NCI-H524 treated with DMSO at 0.1 percent for 48 hours (cell line): ENCODE results near the gene RAB33A.

Experiments used
- DNase-seq: peaks from one replicate; lab custom pipeline; 2025; lab: John Stamatoyannopoulos, UW

Gene RAB33A

GRCh38 chrX:130171446-130172126 lies at the start of gene RAB33A:
Gene RAB33A (plus strand): TSS chrX:130171962. CDS start chrX:130172063, 101 bp downstream.
- DNase-seq, result no peak

DNA sequence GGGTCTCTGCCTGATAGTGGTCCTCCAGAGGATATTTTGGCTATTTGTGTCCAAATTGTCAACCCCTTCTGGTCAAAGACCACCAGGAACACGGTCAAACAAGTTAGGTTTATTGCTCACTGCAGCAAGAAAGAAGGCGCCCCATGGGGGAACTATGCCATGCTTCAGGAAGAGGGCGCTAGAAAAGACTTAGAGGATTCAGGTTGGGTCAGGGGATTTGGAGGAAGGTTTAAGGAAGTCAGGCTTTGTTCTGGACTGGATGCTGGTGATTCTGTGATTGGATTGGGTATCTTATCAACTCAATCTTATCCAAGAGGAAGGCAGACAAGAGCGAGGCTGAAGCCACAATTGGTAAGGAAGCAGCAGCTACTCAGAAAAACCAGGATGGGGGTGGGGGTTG lies 47.2 kb upstream of the RAB33A start:
- DNase-seq, result no peak

DNA sequence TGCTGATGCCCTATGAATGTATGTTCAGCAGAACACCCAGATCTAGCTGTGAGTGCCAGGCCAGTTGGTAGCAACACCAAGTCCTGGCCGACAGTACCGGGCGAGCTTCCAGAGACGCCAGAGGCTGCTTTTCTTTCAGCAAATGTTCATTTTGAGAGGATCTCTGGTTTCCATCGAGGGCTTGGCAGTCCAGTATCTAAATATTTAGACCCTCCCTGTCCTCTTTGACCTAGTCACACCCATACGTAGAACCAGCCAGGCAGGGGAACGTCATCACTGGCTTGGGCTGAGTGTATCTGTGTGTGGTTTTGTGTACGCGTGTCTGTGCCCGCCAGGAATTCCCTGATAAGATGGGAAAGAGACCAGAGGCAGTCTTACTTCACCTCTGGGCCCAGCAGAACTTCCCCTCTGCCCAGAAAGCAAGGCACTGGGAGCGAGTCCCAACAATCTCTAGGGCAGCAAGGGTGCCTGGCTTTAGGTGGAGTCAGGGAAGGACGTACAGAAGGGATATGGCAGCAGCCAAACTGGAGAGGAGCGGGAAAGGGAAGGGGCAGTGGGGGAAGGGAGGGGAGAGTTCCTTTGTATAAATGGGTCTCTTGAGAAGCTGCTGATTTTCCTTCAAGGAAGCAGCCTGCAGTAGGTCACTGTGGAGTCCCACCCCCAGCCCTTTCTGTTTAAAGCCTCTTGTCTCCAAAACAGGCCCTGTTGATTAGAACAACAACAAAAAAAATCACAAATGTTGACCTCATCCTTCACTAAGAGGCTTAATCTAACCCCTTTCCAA lies 46.5 kb upstream of the RAB33A start:
- no peak for DNase-seq

DNA sequence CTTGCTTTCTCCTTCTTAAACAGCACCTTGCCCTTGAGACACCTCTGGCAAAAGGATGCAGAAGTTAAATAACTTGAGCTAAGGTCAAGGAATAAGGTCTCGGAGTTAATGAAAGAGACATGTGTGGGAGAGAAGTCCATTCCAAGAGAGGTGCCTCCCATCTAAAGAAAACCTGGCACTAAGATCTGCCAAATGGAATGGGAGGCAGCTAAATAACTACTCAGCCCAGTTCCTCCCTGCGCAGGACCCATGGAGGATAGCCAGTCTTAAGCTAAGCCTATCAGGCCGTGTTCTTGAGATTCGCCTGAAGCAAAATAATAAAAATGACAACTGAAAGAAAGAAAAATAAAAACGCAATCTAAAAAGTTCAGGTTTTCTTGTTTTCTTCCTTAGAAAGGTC lies 40.8 kb upstream of the RAB33A start:
- DNase-seq, result no peak

DNA sequence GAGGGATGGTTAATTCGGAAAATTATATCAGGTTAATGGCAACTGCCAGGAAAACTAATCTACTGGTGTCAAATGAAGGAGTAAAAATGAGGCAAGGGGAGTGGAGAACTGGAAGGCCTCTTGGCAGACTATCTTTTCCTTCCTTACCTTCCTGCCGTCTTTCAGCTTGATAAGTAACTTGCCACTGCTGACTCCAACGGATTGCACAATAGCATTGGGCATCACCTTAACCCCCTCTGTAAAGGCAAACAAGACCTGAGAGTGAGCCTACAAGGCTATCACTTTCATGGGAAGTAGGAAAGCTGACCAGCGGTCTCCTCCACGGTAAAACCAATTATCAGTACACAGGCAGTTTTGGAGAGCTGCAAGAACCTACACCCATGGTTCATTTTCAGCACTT lies 35.3 kb upstream of the RAB33A start:
- DNase-seq, result no peak

DNA sequence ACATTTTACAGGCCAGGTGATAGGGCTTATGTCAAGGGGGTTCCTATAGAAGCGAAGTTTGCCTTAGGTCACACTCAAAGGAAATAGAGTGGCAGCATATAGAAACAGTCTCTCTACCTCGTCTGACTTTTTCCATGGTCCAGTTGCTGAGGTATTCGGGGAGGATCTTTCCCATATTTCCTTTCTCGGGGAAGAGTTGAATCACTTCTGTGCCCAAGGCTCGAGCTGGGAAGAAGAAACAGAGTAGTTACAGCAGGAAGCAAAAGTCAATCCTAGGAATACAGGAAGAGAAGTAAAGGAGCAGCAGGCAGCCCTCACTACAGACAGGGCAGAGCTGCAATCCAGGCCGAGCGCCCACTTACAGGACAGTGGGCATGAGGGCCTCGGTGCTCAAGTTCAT lies 34.8 kb upstream of the RAB33A start:
- no peak for DNase-seq

GRCh38 chrX:130139474-130140201 lies 32.1 kb upstream of the RAB33A start:
- DNase-seq, result no peak

DNA sequence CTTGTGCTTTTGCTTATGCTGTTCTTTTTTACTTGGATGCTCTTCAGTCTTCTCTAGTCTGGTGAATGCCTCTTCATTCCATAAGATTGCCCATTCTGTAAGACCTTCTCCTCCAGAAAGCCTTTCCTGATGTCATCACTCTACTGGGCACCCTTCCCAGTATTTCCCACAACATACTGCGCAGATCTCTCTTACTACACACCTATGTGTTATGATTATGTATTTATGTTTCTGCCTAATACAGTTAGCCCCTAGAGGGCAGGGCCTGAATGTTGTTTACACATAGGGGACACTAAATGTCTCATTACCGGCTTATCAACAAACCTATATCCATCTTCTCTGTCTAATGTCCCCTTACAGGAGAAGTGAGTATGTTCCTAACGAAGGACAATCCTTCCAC lies 27.3 kb upstream of the RAB33A start:
- peak; percentile 1 for DNase-seq

DNA sequence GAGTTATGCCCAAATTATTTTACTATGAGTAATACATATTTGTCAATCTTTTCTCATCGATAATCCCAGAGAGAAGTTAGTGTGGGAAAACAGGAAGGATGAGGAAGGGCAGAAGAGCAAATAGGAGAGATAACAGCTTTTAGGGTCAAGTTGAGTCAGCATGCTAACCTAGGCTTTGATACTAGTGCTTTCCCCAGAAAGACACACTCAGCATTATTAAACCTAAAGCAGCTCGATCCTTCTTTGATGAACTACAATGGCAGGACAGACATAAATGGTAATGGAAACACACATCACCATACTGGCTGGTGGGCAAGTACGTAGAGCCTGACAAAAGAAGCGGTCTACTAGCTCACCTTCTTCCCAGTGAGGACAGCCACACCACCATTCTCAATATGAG lies 26.6 kb upstream of the RAB33A start:
- DNase-seq, result no peak

DNA sequence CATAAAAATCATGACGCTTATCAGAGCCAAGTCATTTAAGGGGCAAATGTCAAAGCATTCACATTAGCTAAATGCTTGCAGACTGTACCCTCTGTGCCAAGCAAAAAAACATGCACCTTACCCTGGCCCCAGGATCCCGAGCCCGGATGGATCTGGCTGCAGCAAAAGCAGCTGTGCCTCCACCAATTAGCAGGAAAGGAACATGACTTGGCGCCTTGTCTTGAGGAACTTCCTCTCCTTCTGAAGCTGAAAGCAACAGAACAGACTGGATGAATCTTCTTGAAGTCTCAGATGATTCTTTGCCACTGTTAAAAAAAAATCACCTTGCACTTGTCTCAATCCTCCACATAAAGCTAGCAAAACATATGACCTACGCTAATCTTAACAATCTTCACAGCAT lies 24.1 kb upstream of the RAB33A start:
- no peak for DNase-seq

GRCh38 chrX:130155564-130155963 lies 16.2 kb upstream of the RAB33A start:
- no peak for DNase-seq

DNA sequence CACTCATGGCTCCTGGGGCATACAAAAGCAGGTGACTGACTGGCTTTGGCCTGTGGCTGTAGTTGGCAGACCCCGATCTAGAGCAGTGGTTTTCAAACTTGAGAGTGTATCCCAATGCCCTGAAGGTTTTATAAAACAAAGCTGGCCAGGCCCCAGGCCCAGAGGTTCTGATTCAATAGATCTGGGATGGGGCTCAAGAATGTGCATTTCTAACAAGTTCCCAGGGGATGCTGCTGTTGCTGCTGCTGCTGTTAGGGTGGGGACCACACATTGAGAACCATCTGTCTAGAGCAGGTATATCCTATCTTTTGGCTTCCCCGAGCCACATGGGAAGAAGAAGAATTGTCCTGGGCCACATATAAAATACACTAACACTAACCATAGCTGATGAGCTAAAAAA lies 13.5 kb upstream of the RAB33A start:
- no peak for DNase-seq

DNA sequence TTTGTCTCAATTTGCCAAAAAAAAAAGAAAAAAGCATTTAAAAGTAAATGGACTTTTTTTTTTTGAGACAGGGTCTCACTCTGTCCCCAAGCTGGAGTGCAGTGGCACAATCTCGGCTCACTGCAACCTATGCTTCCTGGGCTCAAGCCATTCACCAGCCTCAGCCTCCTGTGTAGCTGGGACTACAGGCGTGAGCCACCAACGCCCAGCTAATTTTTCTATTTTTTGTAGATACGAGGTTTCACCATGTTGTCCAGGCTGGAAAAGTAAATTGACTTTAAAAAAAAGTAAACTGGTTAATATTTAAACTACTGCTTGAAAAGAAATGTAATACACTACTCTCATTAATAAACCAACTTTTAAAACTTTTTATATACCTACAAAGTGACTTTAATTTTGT lies 12.0 kb upstream of the RAB33A start:
- DNase-seq, result no peak

DNA sequence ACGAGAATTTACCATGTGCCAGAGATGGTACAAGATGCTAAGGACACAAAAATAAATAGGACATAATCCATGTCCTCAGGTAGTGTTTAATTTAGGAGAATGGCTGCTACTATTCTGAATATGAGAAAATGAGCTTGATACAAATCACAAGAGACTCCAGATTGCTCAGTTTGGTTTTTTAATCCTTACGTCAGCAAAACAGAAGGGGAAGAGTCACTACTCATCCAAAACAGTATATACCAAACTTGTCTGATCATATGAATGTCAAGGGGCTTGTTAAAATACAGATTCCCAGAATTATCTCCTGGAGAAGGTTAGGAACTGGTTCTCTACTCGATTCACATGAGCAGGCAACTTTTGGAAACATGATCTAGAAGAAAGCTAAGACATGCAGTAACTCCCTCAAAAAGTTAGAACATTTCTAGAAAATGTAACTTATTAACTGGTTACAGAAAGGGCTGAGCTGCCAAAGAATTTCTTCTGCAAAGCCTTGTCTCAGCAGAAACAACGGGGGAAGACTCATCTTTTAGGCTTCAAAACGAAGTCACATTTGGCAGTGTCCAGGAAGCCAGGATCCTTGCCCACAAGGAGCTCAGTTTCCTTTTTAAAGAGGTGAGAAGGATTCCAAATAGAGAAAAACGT lies 9.5 kb upstream of the RAB33A start:
- no peak for DNase-seq

DNA sequence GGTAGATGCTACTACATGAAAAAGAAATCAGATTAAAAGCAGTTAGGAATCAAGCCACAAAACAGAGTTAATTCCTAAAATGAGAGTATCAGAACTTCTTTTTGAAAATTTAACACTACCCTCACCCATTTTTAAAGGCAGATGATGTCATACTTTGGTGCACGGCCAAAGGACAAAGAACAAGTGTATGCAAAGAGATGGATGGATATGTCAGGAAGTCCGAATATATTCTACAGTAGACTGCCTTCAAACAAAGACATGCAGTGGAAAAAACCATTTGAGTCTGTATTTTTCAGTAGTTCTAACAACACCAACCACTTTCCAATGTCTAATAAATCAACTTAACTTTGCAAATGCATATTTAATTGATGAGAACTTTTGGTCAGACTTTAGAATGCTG lies 8.4 kb upstream of the RAB33A start:
- DNase-seq, result no peak

GRCh38 chrX:130165181-130165702 lies 6.5 kb upstream of the RAB33A start:
- DNase-seq, result peak; percentile 14

DNA sequence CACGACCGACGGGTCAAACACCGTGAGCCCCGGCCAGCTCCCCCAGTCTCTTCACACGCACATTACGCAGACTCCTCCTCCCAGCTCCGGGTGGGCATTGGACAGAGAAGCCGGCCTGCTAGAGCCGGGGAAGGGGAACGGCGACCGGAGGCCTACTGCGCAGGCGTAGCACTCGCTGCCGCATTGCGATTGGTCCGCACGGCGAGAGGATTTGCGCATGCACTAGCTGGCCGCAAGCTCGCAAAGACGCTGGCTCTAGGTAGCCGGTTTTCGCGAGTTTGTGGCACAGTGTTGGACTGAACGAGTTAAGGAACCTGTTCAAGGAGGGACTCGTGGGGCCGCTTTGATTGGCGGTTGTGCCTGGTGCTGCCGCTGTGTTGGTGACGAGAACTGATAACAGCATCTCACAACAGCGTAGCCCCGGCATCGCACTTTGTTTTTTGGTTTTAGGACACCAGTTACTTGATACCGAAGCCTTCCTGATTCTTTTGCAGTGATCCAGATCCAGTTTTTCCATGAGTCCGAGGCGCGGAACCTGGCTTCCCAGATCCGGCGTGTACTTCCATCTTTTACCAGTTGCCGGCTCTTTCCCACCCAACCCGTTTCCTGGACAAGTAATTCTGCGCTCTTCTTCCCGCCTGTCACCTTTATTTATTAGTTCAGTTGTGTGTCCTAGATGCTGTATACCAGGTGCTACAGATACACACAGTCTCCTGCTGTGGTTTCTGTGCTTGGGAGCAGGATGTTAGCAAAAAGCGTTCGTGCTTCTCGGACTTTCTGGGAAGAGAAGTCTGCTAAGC lies 5.9 kb upstream of the RAB33A start, which contains the start of gene AIFM1:
AIFM1 (minus strand) TSS at position 139 of the 800 bp plus-strand sequence. CDS start 185 bp downstream, outside the sequence.
- peak; percentile 91 for DNase-seq

DNA sequence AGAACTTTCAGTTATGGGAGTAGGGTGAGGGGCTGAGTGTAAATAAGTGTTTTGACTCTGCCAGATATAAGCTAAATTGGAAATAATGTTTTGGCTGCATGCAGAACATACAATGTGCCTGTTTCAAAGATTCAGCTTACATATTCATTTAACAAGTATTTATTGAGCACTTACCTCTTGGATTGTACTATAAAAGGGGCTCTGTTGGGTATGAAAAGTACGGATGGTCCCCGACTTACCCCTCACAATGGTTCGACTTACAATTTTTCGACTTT lies 5.3 kb upstream of the RAB33A start:
- DNase-seq, result no peak

- no peak for DNase-seq
Measured at GRCh38 chrX:130167040-130167439, 4.7 kb upstream of the RAB33A start.

GRCh38 chrX:130170752-130171445 lies 863 bp upstream of the RAB33A start:
- DNase-seq, result peak; percentile 81
